Coronary artery (tissue), 2 donors: ENCODE results near the gene FGL2.
A peak's percentile ranks its signal among the peaks of the same experiment; 100 is the strongest.
"Not testable (repeated sequence)": the region's sequence is repeated elsewhere in the genome, so short reads cannot be mapped to it uniquely, and the experiment has no call there.

Experiments used
- DNase-seq: peaks from one replicate; pipeline ENCODE4 v3.0.0-alpha.2; 2017; ENCODE audit warnings: low spot score
- H3K27ac ChIP-seq, 2 donors: fragments of 200-600 bp; sonication (generic); one replicate each; pipeline ENCODE4 v1.5.1; 2016 to 2019
- H3K4me3 ChIP-seq: fragments of 200-600 bp; sonication (generic); 2 replicates; pipeline ENCODE4 v1.5.1; 2016; ENCODE audit warnings: mild to moderate bottlenecking, moderate library complexity
- CTCF ChIP-seq: fragments of 200-600 bp; sonication (generic); IDR thresholded peaks from one replicate; pipeline ENCODE4 v1.5.1; 2019; ENCODE audit warnings: antibody characterized with exemption

The FGL2 gene

GRCh38 chr7:77244222-77244934 lies 44.8 kb upstream of the FGL2 start:
- no peak for TF ChIP-seq CTCF
- no peak overlapping the region for H3K4me3 ChIP-seq
- no peak for DNase-seq
- H3K27ac ChIP-seq = no peak overlapping the region

GRCh38 chr7:77242554-77242953 lies 42.9 kb upstream of the FGL2 start:
- DNase-seq = no peak
- Histone ChIP-seq H3K27ac (peak overlapping the region; percentile 70 to 73), H3K4me3 (no peak overlapping the region)
- no peak for TF ChIP-seq CTCF

- TF ChIP-seq CTCF = no peak
- H3K4me3 ChIP-seq = no peak overlapping the region
- DNase-seq = no peak
- H3K27ac ChIP-seq = peak overlapping the region; percentile 70 to 73
Measured at GRCh38 chr7:77242068-77242467, 42.4 kb upstream of the FGL2 start.

- Histone ChIP-seq H3K4me3 (no peak overlapping the region), H3K27ac (peak overlapping the region in 1 of 2 donors; percentile 63)
- DNase-seq = no peak
- TF ChIP-seq CTCF = no peak
Measured at GRCh38 chr7:77239471-77239870, 39.9 kb upstream of the FGL2 start.

- no peak for TF ChIP-seq CTCF
- H3K4me3 ChIP-seq = no peak overlapping the region
- DNase-seq = no peak
- peak overlapping the region in 1 of 2 donors; percentile 63 for H3K27ac ChIP-seq
Measured at GRCh38 chr7:77238703-77239136, 39.1 kb upstream of the FGL2 start.

- no peak overlapping the region for H3K4me3 ChIP-seq
- DNase-seq = no peak
- no peak for TF ChIP-seq CTCF
- H3K27ac ChIP-seq = no peak overlapping the region
Measured at GRCh38 chr7:77235276-77235675, 35.7 kb upstream of the FGL2 start.

GRCh38 chr7:77232467-77232866 lies 32.8 kb upstream of the FGL2 start:
- Histone ChIP-seq H3K4me3 (no peak overlapping the region), H3K27ac (no peak overlapping the region)
- no peak for DNase-seq
- TF ChIP-seq CTCF = no peak

- not testable (repeated sequence) for DNase-seq, H3K4me3 ChIP-seq, H3K27ac ChIP-seq
Measured at GRCh38 chr7:77228795-77229194, 29.2 kb upstream of the FGL2 start.
